DMS53 (cell line): ENCODE measurements around the gene GRB10.

Source experiments
- DNase-seq: peaks from one replicate; lab custom pipeline; 2025; lab: John Stamatoyannopoulos, UW

Gene GRB10

GRCh38 chr7:50690541-50691011, 92.1 kb downstream of the GRB10 start:
- DNase-seq, result no peak

- no peak for DNase-seq
Measured at GRCh38 chr7:50688226-50688590, 94.5 kb downstream of the GRB10 start.

GRCh38 chr7:50687575-50688225, 95.0 kb downstream of the GRB10 start:
- DNase-seq, result no peak

GRCh38 chr7:50687096-50687495, 95.6 kb downstream of the GRB10 start:
- no peak for DNase-seq

GRCh38 chr7:50685135-50686065, 97.3 kb downstream of the GRB10 start:
- DNase-seq, result peak; percentile 51

- DNase-seq, result no peak
Measured at GRCh38 chr7:50684713-50685075, 98.0 kb downstream of the GRB10 start.

GRCh38 chr7:50684011-50684712, 98.5 kb downstream of the GRB10 start:
- no peak for DNase-seq

GRCh38 chr7:50682573-50682972, 100.1 kb downstream of the GRB10 start:
- DNase-seq, result no peak

GRCh38 chr7:50682079-50682478, 100.6 kb downstream of the GRB10 start:
- no peak for DNase-seq

- no peak for DNase-seq
Measured at GRCh38 chr7:50681432-50682045, 101.2 kb downstream of the GRB10 start.

GRCh38 chr7:50679218-50680007, 103.3 kb downstream of the GRB10 start:
- DNase-seq, result peak; percentile 74

- no peak for DNase-seq
Measured at GRCh38 chr7:50678586-50678985, 104.1 kb downstream of the GRB10 start.

- no peak for DNase-seq
Measured at GRCh38 chr7:50677638-50677996, 105.1 kb downstream of the GRB10 start.

- DNase-seq, result no peak
Measured at GRCh38 chr7:50676740-50677637, 105.7 kb downstream of the GRB10 start.

GRCh38 chr7:50676079-50676478, 106.6 kb downstream of the GRB10 start:
- DNase-seq, result no peak

- no peak for DNase-seq
Measured at GRCh38 chr7:50674896-50675835, 107.5 kb downstream of the GRB10 start.

- no peak for DNase-seq
Measured at GRCh38 chr7:50674299-50674698, 108.4 kb downstream of the GRB10 start.

GRCh38 chr7:50673096-50673495, 109.6 kb downstream of the GRB10 start:
- DNase-seq, result no peak

- no peak for DNase-seq
Measured at GRCh38 chr7:50672045-50672444, 110.7 kb downstream of the GRB10 start.
